Measurements from ENCODE around the gene ABCA3.

Gene ABCA3

GRCh38 chr16:2325791-2326190, 14.7 kb downstream of the ABCA3 start:
- no peak for TF ChIP-seq ZBTB7A (IDR thresholded peaks at IDR 0.05; ENCODE audit: low read depth)
- TF ChIP-seq YY1 (IDR thresholded peaks at IDR 0.05; ENCODE audit: low read depth), result no peak
- no peak for TF ChIP-seq MAX (IDR thresholded peaks at IDR 0.05)
- TF ChIP-seq EP300 (IDR thresholded peaks at IDR 0.05; ENCODE audit: borderline replicate concordance), result no peak
- no peak for TF ChIP-seq RAD21 (IDR thresholded peaks at IDR 0.05; ENCODE audit: low read depth)
- no peak for TF ChIP-seq NFIC (IDR thresholded peaks at IDR 0.05)

GRCh38 chr16:2325181-2325580, 15.3 kb downstream of the ABCA3 start:
- no peak for TF ChIP-seq RAD21 (IDR thresholded peaks at IDR 0.05; ENCODE audit: low read depth)
- no peak for TF ChIP-seq TEAD4 (IDR thresholded peaks at IDR 0.05)
- no peak for TF ChIP-seq YY1 (IDR thresholded peaks at IDR 0.05; ENCODE audit: low read depth)
- no peak for TF ChIP-seq CEBPB (IDR thresholded peaks at IDR 0.05)
- TF ChIP-seq EP300 (IDR thresholded peaks at IDR 0.05; ENCODE audit: borderline replicate concordance), result no peak
- TF ChIP-seq ZBTB7A (IDR thresholded peaks at IDR 0.05; ENCODE audit: low read depth), result no peak
- no peak for TF ChIP-seq EGR1 (IDR thresholded peaks at IDR 0.05)
- TF ChIP-seq TCF12 (IDR thresholded peaks at IDR 0.05; ENCODE audit: low read depth), result no peak
- TF ChIP-seq MAX (IDR thresholded peaks at IDR 0.05), result no peak
- TF ChIP-seq USF1 (IDR thresholded peaks at IDR 0.05), result no peak
- no peak for TF ChIP-seq REST (IDR thresholded peaks at IDR 0.05; ENCODE audit: low read depth)
- no peak for TF ChIP-seq FOXM1 (IDR thresholded peaks at IDR 0.05; ENCODE audit: borderline replicate concordance, low read depth)
- TF ChIP-seq TAF1 (IDR thresholded peaks at IDR 0.05; ENCODE audit: low read depth), result no peak

GRCh38 chr16:2324296-2324859, 16.1 kb downstream of the ABCA3 start:
- TF ChIP-seq TEAD4 (IDR thresholded peaks at IDR 0.05) (no peak), NFIC (IDR thresholded peaks at IDR 0.05) (no peak), RAD21 (IDR thresholded peaks at IDR 0.05; ENCODE audit: low read depth) (no peak), CEBPB (IDR thresholded peaks at IDR 0.05) (no peak), YY1 (IDR thresholded peaks at IDR 0.05; ENCODE audit: low read depth) (no peak), USF1 (IDR thresholded peaks at IDR 0.05) (no peak), REST (IDR thresholded peaks at IDR 0.05; ENCODE audit: low read depth) (no peak), EP300 (IDR thresholded peaks at IDR 0.05; ENCODE audit: borderline replicate concordance) (no peak), TAF1 (IDR thresholded peaks at IDR 0.05; ENCODE audit: low read depth) (no peak), EGR1 (IDR thresholded peaks at IDR 0.05) (no peak), FOXM1 (IDR thresholded peaks at IDR 0.05; ENCODE audit: borderline replicate concordance, low read depth) (no peak), CREB1 (IDR thresholded peaks at IDR 0.05; ENCODE audit: low read depth) (no peak)

- TF ChIP-seq TAF1 (IDR thresholded peaks at IDR 0.05; ENCODE audit: low read depth), result no peak
- no peak for TF ChIP-seq EGR1 (IDR thresholded peaks at IDR 0.05)
- no peak for TF ChIP-seq TEAD4 (IDR thresholded peaks at IDR 0.05)
- no peak for TF ChIP-seq NFIC (IDR thresholded peaks at IDR 0.05)
- no peak for TF ChIP-seq YY1 (IDR thresholded peaks at IDR 0.05; ENCODE audit: low read depth)
- TF ChIP-seq TCF12 (IDR thresholded peaks at IDR 0.05; ENCODE audit: low read depth), result no peak
- no peak for TF ChIP-seq EP300 (IDR thresholded peaks at IDR 0.05; ENCODE audit: borderline replicate concordance)
- no peak for TF ChIP-seq CEBPB (IDR thresholded peaks at IDR 0.05)
- TF ChIP-seq REST (IDR thresholded peaks at IDR 0.05; ENCODE audit: low read depth), result no peak
- no peak for TF ChIP-seq USF1 (IDR thresholded peaks at IDR 0.05)
- no peak for TF ChIP-seq RAD21 (IDR thresholded peaks at IDR 0.05; ENCODE audit: low read depth)
- no peak for TF ChIP-seq CREB1 (IDR thresholded peaks at IDR 0.05; ENCODE audit: low read depth)
These were observed 16.8 kb downstream of the ABCA3 start for GRCh38 chr16:2323701-2324100.

All from Ishikawa (cell line).